ENCODE measurements around the gene EFNA3. TPM values are rescaled to one million over a fixed set of nuclear protein-coding genes. Genes with fewer than 3 reads are reported as not detected.

EFNA3 gene
- total and polyA plus RNA-seq, 9 of the 15 experiments (the other 6 are each of a cell fraction or from before 2014, with no cell fraction given), result 0.59 to 7.9 (median 4.7) TPM

- TF ChIP-seq ZNF197 (CRISPR knock-in tag; IDR thresholded peaks at IDR 0.05; ENCODE audit: low read depth) (no peak), TSC22D4 (tag; IDR thresholded peaks at IDR 0.05) (no peak), ZNF785 (CRISPR knock-in tag; IDR thresholded peaks at IDR 0.05) (no peak), POLR2G (IDR thresholded peaks at IDR 0.05; ENCODE audit: low read depth, low read length) (peak; percentile 76), HINFP (tag; conservative IDR thresholded peaks at IDR 0.05; ENCODE audit: low read depth) (peak; percentile 71), TFE3 (CRISPR knock-in tag; IDR thresholded peaks at IDR 0.05) (no peak), BRD4 (IDR thresholded peaks at IDR 0.05) (no peak), ZNF121 (CRISPR knock-in tag; conservative IDR thresholded peaks at IDR 0.05) (no peak), BHLHE40 (IDR thresholded peaks at IDR 0.05; ENCODE audit: low read length) (peak; percentile 71), ZFPM2 (CRISPR knock-in tag; IDR thresholded peaks at IDR 0.05) (no peak)
Observed at GRCh38 chr1:155084722-155085503, 6.3 kb downstream of the EFNA3 start (continued).
